Left colon (tissue), 2 donors: ENCODE data around the gene ADGRB3. TPM values are rescaled to one million over a fixed set of nuclear protein-coding genes. Genes with fewer than 3 reads are reported as not detected.
"Not testable (repeated sequence)": the region's sequence is repeated elsewhere in the genome, so short reads cannot be mapped to it uniquely, and the experiment has no call there.

ENCODE experiments used
- ATAC-seq: fragments of 200-7000 bp; cut with Tn5 transposase; one replicate; pipeline ENCODE4 v1.9.1; 2020; ENCODE audit warnings: mild to moderate bottlenecking, moderate library complexity
- DNase-seq, 2 donors: peaks; one replicate each; pipeline ENCODE4 v3.0.0-alpha.2; 2020
- intact Hi-C, 2 donors: fragments of 100-400 bp; cut with DNase I in 1 of 2; cut with micrococcal nuclease in 1 of 2; formaldehyde crosslinking; loops; one replicate each; pipeline versions ENCODE4 v1.11.2 to v1.14.0; 2022; cut with DNase I, micrococcal nuclease
- total RNA-seq, 2 donors: library from RNA; stranded (reverse); fragmentation: NEBNext Ultra II Directional; extraction: Animal tissue kit (Norgen Biotek cat#: 25700); gene quantifications; one replicate each; pipeline ENCODE4 v1.2.1, GENCODE V29; 2021
- donor health status: DM: no; HTN: no; CAD: no.
- donor health status: DM: yes; HTN: yes; CAD: no.

Gene ADGRB3
- total RNA-seq, 2 donors from 2014 or later, result 0.37 to 1.2 TPM

DNA sequence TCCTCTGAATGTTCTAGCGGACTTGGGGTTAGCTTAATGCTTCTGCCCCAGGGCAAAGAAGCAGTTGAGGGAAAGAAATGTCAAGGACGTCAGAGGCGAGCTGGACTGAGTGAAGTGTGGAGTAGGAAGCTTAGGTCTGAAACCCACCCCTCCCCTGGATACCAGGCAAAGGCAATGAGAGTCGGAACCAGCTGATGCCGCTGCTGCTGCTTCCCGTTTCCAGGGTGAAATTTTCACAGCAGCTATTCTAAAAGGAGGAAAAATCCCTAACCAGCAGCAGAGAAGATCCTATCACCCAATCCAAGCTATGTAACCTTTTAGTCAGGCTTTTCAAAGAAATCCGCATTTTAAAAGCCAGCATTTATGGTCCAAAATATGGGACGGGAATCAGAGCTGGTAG lies 597.4 kb downstream of the ADGRB3 start:
- intact Hi-C loops, result no loop called here
- DNase-seq, result no peak

DNA sequence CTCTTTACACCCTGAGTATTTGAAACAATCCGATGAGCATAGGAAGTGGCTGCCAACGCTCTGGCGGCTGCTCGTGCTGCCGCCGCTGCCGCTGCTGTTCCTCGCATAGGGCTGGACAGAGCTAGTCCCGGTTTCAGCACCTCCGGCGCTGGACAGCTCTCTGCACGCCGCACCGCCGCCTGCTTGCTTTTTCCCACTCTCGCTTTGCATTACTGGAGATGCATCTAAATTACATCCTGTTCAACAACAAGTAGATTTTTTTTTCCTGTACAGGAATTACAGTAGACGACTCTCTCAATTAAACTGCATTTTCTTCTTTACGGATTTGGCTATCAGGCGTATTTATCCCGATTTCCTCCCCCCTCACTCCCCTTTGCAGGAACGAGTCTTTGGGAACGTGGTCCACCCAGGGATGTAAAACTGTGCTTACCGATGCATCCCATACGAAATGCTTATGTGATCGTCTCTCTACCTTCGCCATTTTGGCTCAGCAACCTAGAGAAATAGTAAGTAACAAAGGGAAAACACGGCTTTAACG lies 597.9 kb downstream of the ADGRB3 start:
- DNase-seq (peak; percentile 31 to 74), ATAC-seq (peak; percentile 93)
- intact Hi-C loops, result no loop called here

More for the DNA sequence above, 597.4 kb downstream of the ADGRB3 start:
- no peak for ATAC-seq

DNA sequence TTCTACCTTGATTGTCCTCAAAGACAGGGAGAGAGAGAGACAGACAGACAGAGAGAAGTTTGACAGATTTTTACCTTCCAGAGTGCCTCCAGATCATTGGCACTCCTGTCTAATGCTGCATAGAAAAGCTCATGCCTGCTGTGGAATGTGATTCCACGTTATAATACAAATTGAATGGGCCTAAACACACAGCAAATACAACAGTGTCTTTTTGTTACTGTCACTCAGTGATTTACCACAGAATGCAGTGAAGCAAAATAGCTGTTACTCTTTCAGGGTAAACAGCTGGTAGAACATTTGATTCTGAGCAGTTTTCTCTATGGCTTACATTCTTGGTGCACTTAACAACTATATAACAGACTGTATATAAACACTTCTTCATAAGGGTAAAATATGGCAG lies 603.0 kb downstream of the ADGRB3 start:
- intact Hi-C loops, result no loop called here
- ATAC-seq (no peak), DNase-seq (no peak)

DNA sequence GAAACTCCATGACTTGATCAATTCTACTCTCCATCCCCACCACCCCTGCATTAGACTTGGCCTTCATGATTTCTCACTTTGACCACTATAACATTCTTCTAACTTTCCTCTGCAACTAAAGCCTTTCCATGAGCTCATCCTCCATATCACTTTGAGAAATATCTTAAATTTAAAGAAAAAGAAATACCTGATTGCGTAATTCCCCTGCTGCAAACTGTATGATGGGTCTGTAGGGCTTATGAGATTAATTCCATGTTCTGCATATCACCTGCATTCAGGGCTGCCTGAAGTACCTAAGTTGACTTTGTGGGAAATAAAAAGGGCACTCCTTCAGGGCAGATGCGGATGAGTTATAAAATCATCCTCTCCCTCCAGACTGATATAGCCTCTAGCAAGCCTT lies 611.9 kb downstream of the ADGRB3 start:
- DNase-seq (no peak), ATAC-seq (no peak)

DNA sequence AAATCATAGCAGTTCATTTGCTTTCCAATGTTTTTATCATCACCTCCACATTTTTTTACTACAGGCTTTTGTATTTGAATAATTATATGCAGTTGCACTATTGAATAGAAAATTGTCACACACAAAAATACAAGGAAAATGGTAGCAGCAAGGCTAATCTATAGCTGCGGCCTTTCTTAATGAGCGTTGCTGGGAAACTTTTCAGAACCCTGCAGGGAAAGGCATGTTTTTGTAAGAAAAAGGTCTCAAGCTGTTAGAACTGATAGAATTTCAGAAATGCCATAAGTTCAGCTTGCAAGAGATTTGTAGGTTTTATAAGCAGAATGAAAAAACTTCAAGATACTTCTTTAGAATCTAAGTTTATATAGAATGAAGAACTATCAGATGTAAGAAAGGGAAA lies 625.9 kb downstream of the ADGRB3 start:
- DNase-seq (no peak), ATAC-seq (no peak)
- intact Hi-C loops, result no loop called here

More for the DNA sequence above, 611.9 kb downstream of the ADGRB3 start:
- intact Hi-C loops, result no loop called here

DNA sequence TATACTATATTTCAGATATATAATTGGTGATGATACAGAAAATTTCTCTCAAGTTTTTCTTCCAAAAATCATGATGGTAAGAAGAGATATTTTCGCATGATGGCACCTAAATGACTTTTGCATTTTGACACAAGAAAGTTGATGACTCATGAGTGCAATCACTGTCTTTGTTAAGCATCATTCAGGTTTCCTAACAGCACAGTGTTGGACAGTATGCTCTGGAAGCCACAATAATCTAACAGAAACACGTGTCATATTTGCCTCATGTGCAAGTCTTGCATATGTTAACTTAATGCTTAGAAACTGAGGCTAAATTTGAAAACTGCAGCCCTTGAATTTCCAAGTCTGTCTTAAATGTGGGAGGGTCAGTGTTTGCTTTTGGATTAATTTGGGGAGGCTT lies 628.2 kb downstream of the ADGRB3 start:
- intact Hi-C loops, result no loop called here
- DNase-seq (no peak), ATAC-seq (no peak)

DNA sequence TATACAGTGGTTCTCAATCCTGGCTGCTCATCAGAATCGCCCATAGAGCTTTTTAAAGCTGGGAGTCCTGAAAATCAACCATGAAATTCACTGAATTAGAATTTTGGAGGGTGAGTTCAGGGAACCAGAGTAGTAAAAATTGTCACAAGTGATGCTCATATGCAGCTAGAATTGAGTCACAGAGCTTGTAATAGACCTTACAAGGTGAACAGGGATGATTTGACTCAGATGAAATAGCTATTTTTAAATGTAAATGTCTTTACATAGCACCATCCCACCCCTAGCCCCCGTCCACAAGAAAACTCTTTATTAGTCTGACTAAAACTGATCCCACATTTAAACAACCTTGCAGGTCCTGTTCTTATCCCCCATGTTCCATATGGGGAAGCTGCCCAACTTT lies 630.0 kb downstream of the ADGRB3 start:
- intact Hi-C loops, result no loop called here
- ATAC-seq, result no peak
- DNase-seq, result no peak

DNA sequence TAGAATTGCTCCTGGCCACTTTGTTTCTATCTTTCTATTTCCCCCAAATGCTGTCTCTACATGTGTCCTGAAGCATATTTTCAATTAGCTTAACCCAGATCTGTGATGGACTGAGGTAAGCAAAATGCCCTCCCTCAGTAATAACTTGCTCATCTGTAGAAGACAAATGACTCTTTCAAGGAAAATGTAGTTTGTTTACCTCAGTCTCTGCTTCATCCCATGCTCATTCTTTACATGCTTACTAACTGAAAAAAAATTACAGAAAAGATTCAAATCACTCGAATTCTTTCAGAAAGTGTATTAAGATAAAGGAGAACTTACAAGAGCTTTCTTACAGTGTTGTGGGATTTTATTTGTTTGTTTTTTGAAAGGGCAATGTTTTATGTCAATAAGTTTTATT lies 630.6 kb downstream of the ADGRB3 start:
- DNase-seq (no peak), ATAC-seq (no peak)
- intact Hi-C loops, result no loop called here

DNA sequence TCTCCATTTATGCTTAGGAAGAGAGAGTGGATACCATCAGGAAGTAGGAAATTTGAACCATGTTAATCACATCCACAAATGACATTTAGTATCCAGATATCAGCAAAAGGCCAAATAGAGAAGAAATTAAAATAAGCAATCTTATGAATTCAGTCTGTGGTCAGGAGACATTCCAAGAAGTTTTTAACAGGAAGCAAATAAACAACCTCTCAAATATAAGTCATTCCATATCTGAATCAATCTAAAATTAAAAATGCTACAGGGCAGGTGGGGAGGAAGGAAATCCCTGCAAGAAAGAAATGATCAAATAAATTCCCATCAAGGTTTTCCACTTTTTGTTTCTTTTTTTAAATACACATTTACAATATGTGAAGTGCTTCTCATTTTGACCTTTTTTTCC lies 641.1 kb downstream of the ADGRB3 start:
- no peak for DNase-seq
- ATAC-seq, result no peak
- intact Hi-C loops, result no loop called here

DNA sequence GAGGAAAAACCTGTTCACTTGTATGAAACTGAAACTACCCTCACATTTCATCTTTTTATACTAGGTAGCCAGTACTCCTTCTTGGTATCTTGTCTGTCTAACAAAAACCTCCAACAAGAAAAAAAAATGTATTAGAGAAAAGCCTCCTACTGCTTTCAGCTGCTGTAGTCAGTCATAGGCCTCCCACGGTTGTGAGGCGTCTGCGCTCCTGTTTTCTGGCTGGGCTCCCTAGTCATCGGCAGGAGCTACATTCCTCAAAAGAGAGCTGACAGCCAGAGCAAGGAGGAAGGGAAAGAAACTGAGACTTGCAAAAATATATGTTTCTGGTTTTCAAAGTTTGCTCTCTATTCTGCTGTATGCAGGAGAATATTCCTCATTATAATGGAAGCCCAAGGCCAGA lies 644.7 kb downstream of the ADGRB3 start:
- DNase-seq (no peak), ATAC-seq (no peak)
- intact Hi-C loops, result no loop called here

DNA sequence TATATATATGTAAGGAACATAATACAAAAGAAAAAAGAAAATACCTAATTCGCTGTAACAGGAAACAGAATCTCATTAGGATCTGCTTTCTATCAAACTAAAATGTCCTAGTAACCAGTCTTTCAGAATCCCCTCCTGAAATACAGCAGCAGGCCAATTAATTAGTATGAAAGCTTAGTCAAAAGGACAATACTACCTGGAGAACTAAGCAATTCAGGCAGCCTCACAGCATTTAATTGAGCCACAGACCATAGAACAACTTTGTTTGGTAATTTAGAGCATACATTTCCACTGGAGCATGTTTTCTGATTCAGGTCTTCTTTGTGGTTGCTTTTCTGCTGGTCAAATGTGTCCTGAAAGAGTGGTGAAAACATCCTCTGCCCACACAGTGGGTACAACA lies 645.8 kb downstream of the ADGRB3 start:
- DNase-seq, result no peak
- no peak for ATAC-seq
- intact Hi-C loops, result no loop called here

DNA sequence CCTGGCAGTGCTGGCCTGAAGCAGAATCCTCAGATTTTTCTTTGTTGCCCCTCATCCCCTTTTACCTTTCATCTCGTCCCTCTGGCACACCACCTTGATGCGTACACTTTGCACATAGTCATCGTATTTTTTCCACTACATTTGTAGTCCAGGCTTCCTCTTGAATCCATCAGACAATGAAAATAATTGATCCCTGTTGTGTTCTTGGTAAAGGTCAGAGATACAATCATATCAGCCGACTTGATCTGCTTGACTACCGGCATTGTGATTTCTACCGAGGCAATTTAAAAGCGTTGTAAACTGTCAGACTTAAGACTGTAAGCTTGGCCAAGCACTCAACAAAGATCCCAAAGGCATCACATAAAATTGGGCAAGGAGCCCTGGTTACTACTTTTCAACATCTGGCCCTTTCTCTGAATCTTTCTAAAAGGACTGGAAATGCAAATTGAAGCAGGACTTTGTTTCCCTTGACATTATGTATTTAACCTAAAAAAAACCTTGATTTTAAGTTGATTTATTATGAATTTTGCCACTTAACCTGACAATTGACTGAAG lies 649.2 kb downstream of the ADGRB3 start:
- intact Hi-C loops, result no loop called here
- ATAC-seq (no peak), DNase-seq (no peak)

DNA sequence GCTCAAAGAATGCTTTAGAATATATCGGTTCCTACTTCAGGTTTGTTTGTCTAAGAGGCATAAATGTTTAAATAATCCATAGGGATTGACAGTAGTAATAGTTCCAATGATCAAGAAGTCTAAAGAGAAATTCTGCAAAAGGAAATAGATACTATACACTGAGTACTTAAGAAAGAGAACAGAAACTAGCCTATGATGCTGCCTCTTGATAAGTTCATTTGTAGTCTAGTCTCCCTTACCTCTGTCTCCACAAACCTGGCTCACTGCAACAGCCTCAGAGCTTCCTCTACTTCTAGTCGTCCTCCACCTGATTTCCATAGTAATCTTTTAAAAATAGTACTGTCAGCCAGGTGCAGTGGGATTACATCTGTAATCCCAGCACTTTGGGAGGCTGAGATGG lies 650.0 kb downstream of the ADGRB3 start:
- DNase-seq (no peak), ATAC-seq (no peak)
- intact Hi-C loops, result no loop called here

DNA sequence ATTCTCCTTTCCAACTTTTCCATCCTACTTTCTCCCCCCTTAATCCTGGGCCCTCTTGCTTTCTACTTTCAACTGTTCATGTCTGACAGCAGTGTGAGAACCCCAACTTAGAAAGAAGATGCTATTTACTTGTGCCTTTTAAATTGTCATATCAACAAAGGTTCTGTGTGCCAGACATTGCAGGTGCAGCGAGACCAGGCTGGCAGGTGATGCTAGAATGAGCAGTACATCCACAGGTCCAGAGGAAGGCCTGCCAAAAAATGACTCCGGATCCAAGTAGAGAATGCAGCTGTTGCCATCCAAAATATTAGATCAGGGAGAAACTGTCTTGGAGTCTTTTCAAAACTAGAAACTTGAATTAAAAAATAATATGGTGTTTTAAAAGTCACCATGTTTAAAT lies 651.2 kb downstream of the ADGRB3 start:
- DNase-seq (no peak), ATAC-seq (no peak)
- intact Hi-C loops, result no loop called here

DNA sequence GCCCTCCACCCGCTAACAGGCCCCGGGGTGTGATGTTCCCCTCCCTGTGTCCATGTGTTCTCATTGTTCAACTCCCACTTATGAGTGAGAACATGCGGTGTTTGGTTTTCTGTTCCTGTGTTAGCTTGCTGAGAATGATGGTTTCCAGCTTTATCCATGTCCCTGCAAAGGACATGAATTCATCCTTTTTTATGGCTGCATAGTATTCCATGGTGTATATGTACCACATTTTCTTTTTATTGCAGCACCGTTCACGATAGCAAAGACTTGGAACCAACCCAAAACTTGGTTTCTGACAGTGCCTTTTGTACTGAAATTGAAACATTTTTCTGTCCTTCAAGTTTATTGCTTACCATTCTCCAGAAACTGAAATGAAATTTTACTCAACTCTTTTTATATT lies 653.1 kb downstream of the ADGRB3 start:
- ATAC-seq, DNase-seq, intact Hi-C loops: not testable (repeated sequence)

DNA sequence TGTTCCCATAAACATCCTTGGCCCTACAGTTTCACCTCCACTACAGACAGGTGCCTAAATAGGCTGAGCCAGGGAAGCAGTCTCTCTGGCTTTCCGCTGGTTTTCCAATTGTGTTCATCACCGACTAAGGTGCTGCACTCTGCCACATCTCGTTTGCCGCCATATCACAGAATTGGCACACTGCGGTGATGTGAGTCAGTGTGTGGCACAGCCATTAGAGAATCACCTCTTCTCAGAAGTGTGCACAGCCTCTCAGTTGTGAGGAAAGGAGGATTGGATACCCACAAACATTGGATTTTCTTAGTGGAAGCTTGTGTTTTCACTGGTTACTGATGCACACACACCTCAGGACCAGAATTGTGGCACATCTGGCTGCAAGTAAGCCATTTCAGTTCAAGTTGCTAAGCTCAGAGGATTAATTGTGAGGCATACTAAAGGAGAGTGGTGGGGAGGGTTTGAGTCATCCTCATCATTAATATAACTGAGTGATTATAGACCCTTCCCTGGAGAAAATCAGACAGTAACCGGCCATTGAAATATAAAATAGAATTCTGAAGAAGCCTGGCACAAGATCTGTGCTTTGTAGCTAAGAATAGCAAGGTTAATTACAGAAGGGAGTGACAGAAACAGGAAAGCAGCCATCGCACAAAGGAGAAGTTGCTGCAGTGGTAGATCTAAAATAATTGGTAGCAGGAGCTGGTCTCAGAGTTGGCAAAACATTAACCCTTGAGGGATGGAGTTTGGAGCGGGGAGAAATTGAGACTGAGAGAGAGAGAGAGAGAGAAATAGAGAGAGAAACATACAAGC lies 654.8 kb downstream of the ADGRB3 start:
- no peak for DNase-seq

DNA sequence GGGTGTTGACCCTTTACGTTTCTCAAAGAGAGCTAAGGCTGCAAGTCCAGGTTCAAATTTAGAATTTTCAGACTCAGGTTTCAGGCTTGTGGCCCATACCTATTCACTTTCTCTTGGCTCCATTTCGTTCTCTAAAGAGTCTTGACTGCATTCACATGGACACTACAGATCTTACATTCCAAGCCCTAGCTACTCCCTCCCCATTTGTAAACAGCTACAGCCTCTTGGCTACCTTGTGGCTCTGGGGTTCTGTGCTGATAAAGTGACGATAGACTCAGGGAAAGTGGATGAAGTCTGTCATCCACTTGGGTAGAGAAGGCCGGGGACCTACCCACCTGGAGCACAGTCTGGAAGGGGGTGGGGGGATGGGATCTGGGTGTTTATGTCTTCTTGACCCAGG lies 658.4 kb downstream of the ADGRB3 start:
- DNase-seq (no peak), ATAC-seq (no peak)
- intact Hi-C loops, result no loop called here

More for the DNA sequence above, 654.8 kb downstream of the ADGRB3 start:
- ATAC-seq, result no peak
- intact Hi-C loops, result no loop called here

DNA sequence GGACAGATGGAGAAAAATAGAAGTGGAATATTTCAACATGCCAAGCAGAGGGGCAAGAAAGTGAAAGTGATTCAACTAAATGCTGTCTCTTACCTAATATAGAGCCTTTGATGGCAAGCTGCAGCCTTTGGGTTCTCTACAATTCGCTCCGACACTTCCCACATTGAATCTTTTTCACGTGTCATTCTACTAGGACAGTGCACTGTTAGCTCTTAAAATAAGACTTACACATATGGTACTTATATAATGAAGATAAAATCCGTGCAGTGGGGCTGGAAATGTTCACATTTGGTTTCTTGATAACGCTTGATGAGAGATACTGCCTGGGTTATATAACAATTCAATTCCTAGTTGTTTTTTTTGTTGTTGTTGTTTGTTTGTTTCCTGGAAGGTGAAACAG lies 659.3 kb downstream of the ADGRB3 start:
- ATAC-seq, result no peak
- intact Hi-C loops, result no loop called here
- no peak for DNase-seq

DNA sequence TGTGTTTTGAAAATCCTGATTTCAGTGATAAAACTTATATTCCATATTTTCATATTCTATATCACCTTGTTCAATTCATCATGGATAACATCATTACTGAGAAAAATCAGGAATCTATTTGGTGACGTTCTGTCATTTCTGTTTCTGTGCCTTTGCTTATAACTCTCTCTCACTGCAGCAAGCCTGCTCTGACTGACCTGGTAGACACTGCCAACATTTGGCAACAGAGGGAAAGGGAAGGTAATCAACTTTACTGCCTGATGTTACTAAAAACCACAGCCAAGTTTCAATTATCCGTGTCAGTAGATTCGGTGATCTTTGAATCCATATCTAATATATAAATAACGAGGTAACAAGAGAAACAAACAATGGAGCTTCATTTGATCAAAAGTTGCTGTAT lies 659.8 kb downstream of the ADGRB3 start:
- ATAC-seq (no peak), DNase-seq (no peak)
- intact Hi-C loops, result no loop called here

DNA sequence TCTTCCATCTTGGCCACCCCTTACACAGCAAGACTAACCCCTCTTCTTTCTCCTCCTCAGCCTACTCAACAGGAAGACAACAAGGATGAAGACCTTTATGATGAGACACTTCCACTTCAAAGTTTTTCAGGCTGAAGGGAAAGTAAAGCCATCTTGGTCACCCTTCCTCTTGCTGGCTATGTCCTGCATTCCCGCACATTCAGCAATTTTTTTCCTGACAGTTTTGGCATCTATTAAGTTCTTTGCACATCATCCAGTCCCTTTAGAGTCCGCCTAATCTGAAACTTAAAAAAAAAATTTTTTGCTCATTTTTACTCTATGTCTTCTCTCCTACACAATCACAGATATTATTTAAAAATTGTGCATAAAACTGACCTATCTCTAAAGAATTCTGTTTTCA lies 668.3 kb downstream of the ADGRB3 start:
- intact Hi-C loops, result no loop called here
- DNase-seq (no peak), ATAC-seq (no peak)

DNA sequence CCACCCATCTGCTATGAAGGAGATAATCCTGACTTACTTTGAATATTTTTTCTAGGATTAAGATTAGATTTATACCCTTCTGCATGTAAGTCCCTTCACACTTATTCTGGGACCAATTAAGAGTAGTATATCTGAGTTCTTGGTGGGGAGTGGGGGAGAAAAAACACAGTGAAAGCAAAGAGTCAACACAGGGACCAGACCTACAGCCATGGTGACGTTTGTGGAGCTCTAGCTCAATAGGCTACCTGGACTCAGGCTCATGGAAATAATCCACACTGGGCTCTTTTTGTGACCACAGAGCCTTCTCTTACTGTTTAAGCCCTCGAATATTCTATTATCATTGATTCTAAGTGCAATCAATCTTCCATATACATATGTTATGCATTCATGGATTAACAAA lies 670.4 kb downstream of the ADGRB3 start:
- no peak for ATAC-seq
- intact Hi-C loops, result no loop called here
- no peak for DNase-seq
